Ascending aorta (tissue), 2 donors: ENCODE data around the gene LCOR. TPM values are rescaled to one million over a fixed set of nuclear protein-coding genes. Genes with fewer than 3 reads are reported as not detected.

Source experiments
- DNase-seq, 2 donors: peaks; one replicate each; pipeline ENCODE4 v3.0.0-alpha.2; 2019; ENCODE audit warnings: low spot score in 2 of 2
- H3K27ac ChIP-seq, 2 donors: fragments of 200-600 bp; sonication (generic); one replicate each; pipeline ENCODE4 v1.5.1; 2016 to 2017; ENCODE audit warnings: mild to moderate bottlenecking in 1 of 2
- H3K27me3 ChIP-seq: fragments of 200-600 bp; sonication (generic); one replicate; pipeline ENCODE4 v1.5.1; 2017
- H3K36me3 ChIP-seq, 2 donors: fragments of 200-600 bp; sonication (generic); one replicate each; pipeline ENCODE4 v1.5.1; 2016
- H3K4me1 ChIP-seq, 2 donors: fragments of 200-600 bp; sonication (generic); one replicate each; pipeline ENCODE4 v1.5.1; 2016 to 2017; ENCODE audit warnings: mild to moderate bottlenecking in 1 of 2
- H3K4me3 ChIP-seq, 2 donors: fragments of 200-600 bp; sonication (generic); one replicate each; pipeline ENCODE4 v1.5.1; 2016 to 2017; ENCODE audit warnings: mild to moderate bottlenecking in 1 of 2
- H3K9me3 ChIP-seq, 2 donors: fragments of 200-600 bp; sonication (generic); one replicate each; pipeline ENCODE4 v1.5.1; 2016
- CTCF ChIP-seq, 3 experiments: fragments of 200-600 bp in 2 of 3; fragments of 450-650 bp in 1 of 3; sonication (generic) in 2 of 3; IDR thresholded peaks; one replicate each; pipeline ENCODE4 v1.5.1; 2016 to 2019; ENCODE audit warnings: antibody characterized with exemption in 3 of 3, mild to moderate bottlenecking in 1 of 3, moderate library complexity in 1 of 3
- intact Hi-C: fragments of 100-400 bp; cut with DNase I; formaldehyde crosslinking; loops from one replicate; pipeline ENCODE4 v1.15.1; 2023
- total RNA-seq: library from RNA; depleted of rRNA; stranded (reverse); fragments of >200 nt; gene quantifications from one replicate; pipeline ENCODE4 v1.1.0, GENCODE V29; 2016

LCOR gene
- total RNA-seq, 1 donor from 2014 or later, result 7.5 TPM

GRCh38 chr10:97025613-97026242 is 193.6 kb downstream of the LCOR start:
- H3K4me3 ChIP-seq, result no peak overlapping the region
- intact Hi-C loops, result loop anchor here (2.0 to 10.0 kb wide), 4 partner anchors 29 to 651 kb away; partner anchors contain the start of genes LCOR and PI4K2A
- TF ChIP-seq CTCF (IDR thresholded peaks at IDR 0.05), result peak; percentile 46 to 65 (median 54)
- no peaks in the 10 kb centered on the region for H3K27me3 ChIP-seq
- no peaks in the 10 kb centered on the region for H3K9me3 ChIP-seq
- DNase-seq, result peak in 1 of 2 donors; percentile 75
- peaks cover 7 to 24% of the 10 kb centered on the region in 2 donors for H3K4me1 ChIP-seq
- no peaks in the 10 kb centered on the region for H3K36me3 ChIP-seq
- H3K27ac ChIP-seq, result peak overlapping the region; percentile 83 to 92

- no peak overlapping the region for H3K27ac ChIP-seq
- intact Hi-C loops, result loop anchor here (10.0 kb wide), 2 partner anchors 617 to 653 kb away; partner anchors contain the start of gene PI4K2A
- no peak overlapping the region for H3K4me3 ChIP-seq
- DNase-seq, result no peak
- H3K27me3 ChIP-seq, result no peaks in the 10 kb centered on the region
- peaks cover 0 to 18% of the 10 kb centered on the region in 2 donors for H3K4me1 ChIP-seq
- no peak for TF ChIP-seq CTCF (IDR thresholded peaks at IDR 0.05)
- no peaks in the 10 kb centered on the region for H3K9me3 ChIP-seq
- H3K36me3 ChIP-seq, result no peaks in the 10 kb centered on the region
These were observed 196.2 kb downstream of the LCOR start for GRCh38 chr10:97028126-97028831.

GRCh38 chr10:97028832-97029178 is 196.7 kb downstream of the LCOR start:
- TF ChIP-seq CTCF (IDR thresholded peaks at IDR 0.05), result no peak
- Histone ChIP-seq H3K4me3 (no peak overlapping the region), H3K27ac (no peak overlapping the region), H3K27me3 (no peaks in the 10 kb centered on the region), H3K4me1 (peaks cover 0 to 14% of the 10 kb centered on the region in 2 donors), H3K36me3 (no peaks in the 10 kb centered on the region), H3K9me3 (no peaks in the 10 kb centered on the region)
- intact Hi-C loops, result loop anchor here (10.0 kb wide), 2 partner anchors 616 to 654 kb away; partner anchors contain the start of gene PI4K2A
- no peak for DNase-seq

GRCh38 chr10:97029271-97029670 is 197.2 kb downstream of the LCOR start:
- no peak for TF ChIP-seq CTCF (IDR thresholded peaks at IDR 0.05)
- Histone ChIP-seq H3K4me3 (no peak overlapping the region), H3K27me3 (no peaks in the 10 kb centered on the region), H3K4me1 (peaks cover 0 to 9% of the 10 kb centered on the region in 2 donors), H3K9me3 (no peaks in the 10 kb centered on the region), H3K36me3 (no peaks in the 10 kb centered on the region), H3K27ac (no peak overlapping the region)
- no peak for DNase-seq
- intact Hi-C loops, result loop anchor here (10.0 kb wide), 2 partner anchors 616 to 654 kb away; partner anchors contain the start of gene PI4K2A

GRCh38 chr10:97030894-97031293 is 198.8 kb downstream of the LCOR start:
- H3K27ac ChIP-seq, result no peak overlapping the region
- DNase-seq, result no peak
- H3K36me3 ChIP-seq, result no peaks in the 10 kb centered on the region
- intact Hi-C loops, result no loop called here
- no peak overlapping the region for H3K4me3 ChIP-seq
- no peaks in the 10 kb centered on the region for H3K9me3 ChIP-seq
- no peak for TF ChIP-seq CTCF (IDR thresholded peaks at IDR 0.05)
- H3K4me1 ChIP-seq, result no peaks in the 10 kb centered on the region
- H3K27me3 ChIP-seq, result no peaks in the 10 kb centered on the region
